Chondrocyte (in vitro differentiated cells): ENCODE measurements around the gene ARAP1. TPM values are rescaled to one million over a fixed set of nuclear protein-coding genes. Genes with fewer than 3 reads are reported as not detected.

ENCODE experiments used
- DNase-seq: peaks from one replicate; pipeline ENCODE4 v3.0.0; 2021; ENCODE audit warnings: mixed read lengths, low spot score
- H3K27ac Mint-ChIP-seq: one replicate; pipeline ENCODE4 v1.8.0; 2021; ENCODE audit warnings: mild to moderate bottlenecking, moderate library complexity, mixed read lengths; ENCODE audit not compliant: unreplicated experiment
- H3K27me3 Mint-ChIP-seq: 2 replicates; pipeline ENCODE4 v1.8.0; 2021; ENCODE audit warnings: low read depth, mixed read lengths
- H3K36me3 Mint-ChIP-seq: 2 replicates; pipeline ENCODE4 v1.8.0; 2021; ENCODE audit warnings: low read depth, mixed read lengths
- H3K4me1 Mint-ChIP-seq: 2 replicates; pipeline ENCODE4 v1.8.0; 2021; ENCODE audit warnings: low read depth, mild to moderate bottlenecking, mixed read lengths
- H3K4me3 Mint-ChIP-seq: one replicate; pipeline ENCODE4 v1.8.0; 2021; ENCODE audit warnings: mild to moderate bottlenecking, moderate library complexity, mixed read lengths; ENCODE audit not compliant: unreplicated experiment
- H3K9me3 Mint-ChIP-seq: 2 replicates; pipeline ENCODE4 v1.8.0; 2021; ENCODE audit warnings: low read depth, mixed read lengths
- CTCF ChIP-seq: fragments of 200-600 bp; sonication (generic); IDR thresholded peaks from 2 replicates; pipeline ENCODE4 v1.5.0; 2021; ENCODE audit warnings: antibody characterized with exemption, mild to moderate bottlenecking, moderate library complexity
- total RNA-seq: library from RNA; stranded (reverse); gene quantifications from 3 replicates; pipeline ENCODE4 v1.2.1, GENCODE V29; 2021

ARAP1 gene
- total RNA-seq, 1 donor from 2014 or later, result 45.3 TPM

DNA sequence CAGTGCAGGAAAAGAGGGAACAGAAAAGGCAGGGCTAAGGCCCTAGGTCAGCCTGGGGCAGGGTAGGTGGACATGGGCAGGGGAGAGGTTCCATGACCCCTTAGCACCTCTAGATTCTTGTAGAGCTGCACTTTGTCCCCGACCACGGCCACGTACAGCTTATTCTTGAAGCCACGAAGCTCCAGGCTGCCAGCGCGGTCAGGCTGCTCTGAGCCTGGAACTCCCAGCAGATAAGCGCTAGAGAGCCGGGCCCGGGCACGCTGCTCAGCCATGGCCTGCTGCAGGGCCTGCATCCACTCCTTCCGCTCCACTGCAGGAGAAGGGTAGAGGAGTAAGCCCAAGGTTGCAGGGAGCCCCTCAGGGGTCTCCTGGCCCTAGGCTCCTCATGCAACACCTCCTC lies 41.9 kb downstream of the ARAP1 start:
- DNase-seq, result peak; percentile 83
- H3K27ac Mint-ChIP-seq, result no peak overlapping the region
- no peaks in the 10 kb centered on the region for H3K27me3 Mint-ChIP-seq
- H3K9me3 Mint-ChIP-seq, result no peaks in the 10 kb centered on the region
- peaks cover 17% of the 10 kb centered on the region for H3K4me1 Mint-ChIP-seq
- no peak for TF ChIP-seq CTCF
- no peak overlapping the region for H3K4me3 Mint-ChIP-seq
- peaks cover 32% of the 10 kb centered on the region for H3K36me3 Mint-ChIP-seq

- peak; percentile 79 for DNase-seq
- H3K4me3 Mint-ChIP-seq, result no peak overlapping the region
- H3K27me3 Mint-ChIP-seq, result no peaks in the 10 kb centered on the region
- peaks cover 17% of the 10 kb centered on the region for H3K4me1 Mint-ChIP-seq
- H3K36me3 Mint-ChIP-seq, result peaks cover 32% of the 10 kb centered on the region
- no peaks in the 10 kb centered on the region for H3K9me3 Mint-ChIP-seq
- no peak overlapping the region for H3K27ac Mint-ChIP-seq
- TF ChIP-seq CTCF, result no peak
Measured at GRCh38 chr11:72709478-72710238, 42.5 kb downstream of the ARAP1 start.

- Mint-ChIP-seq H3K27ac (no peak overlapping the region), H3K27me3 (no peaks in the 10 kb centered on the region), H3K9me3 (no peaks in the 10 kb centered on the region), H3K36me3 (peaks cover 29% of the 10 kb centered on the region), H3K4me3 (no peak overlapping the region), H3K4me1 (peaks cover 34% of the 10 kb centered on the region)
- no peak for DNase-seq
- TF ChIP-seq CTCF, result no peak
Measured at GRCh38 chr11:72707032-72707431, 45.2 kb downstream of the ARAP1 start.

DNA sequence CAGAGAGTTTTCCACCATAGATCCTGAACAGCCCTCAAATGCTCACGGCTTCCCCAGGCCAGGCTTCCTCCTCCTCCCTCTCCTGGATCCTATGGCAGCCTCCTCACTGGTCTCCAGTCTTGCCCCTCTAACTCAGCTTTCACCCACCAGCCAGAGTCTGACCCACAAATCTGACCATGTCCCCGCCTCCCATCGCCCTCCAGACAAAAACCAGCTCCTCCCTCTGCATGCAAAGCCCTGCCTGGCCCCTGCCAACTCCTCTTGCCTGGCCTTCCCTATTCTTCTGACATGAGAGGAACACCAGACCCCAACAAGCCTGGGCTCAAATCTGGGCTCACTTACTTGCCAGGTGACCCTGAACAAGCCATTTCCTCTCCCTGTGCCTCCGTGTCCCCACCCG lies 45.6 kb downstream of the ARAP1 start:
- H3K4me3 Mint-ChIP-seq, result no peak overlapping the region
- no peaks in the 10 kb centered on the region for H3K9me3 Mint-ChIP-seq
- H3K27ac Mint-ChIP-seq, result peak overlapping the region; percentile 12
- peak; percentile 82 for DNase-seq
- H3K4me1 Mint-ChIP-seq, result peaks cover 34% of the 10 kb centered on the region
- H3K27me3 Mint-ChIP-seq, result no peaks in the 10 kb centered on the region
- no peak for TF ChIP-seq CTCF
- H3K36me3 Mint-ChIP-seq, result peaks cover 31% of the 10 kb centered on the region

GRCh38 chr11:72705442-72706365 lies 46.5 kb downstream of the ARAP1 start:
- Mint-ChIP-seq H3K9me3 (no peaks in the 10 kb centered on the region), H3K4me1 (peaks cover 34% of the 10 kb centered on the region), H3K36me3 (peaks cover 30% of the 10 kb centered on the region), H3K27ac (no peak overlapping the region), H3K27me3 (no peaks in the 10 kb centered on the region), H3K4me3 (no peak overlapping the region)
- TF ChIP-seq CTCF, result no peak
- DNase-seq, result no peak
